CD4-positive, alpha-beta T cell treated with Interleukin-4 for 1 hour (primary cell): ENCODE data around the gene ZNF177.
A peak's percentile ranks its signal among the peaks of the same experiment; 100 is the strongest.

Experiments
- DNase-seq, 2 donors: peaks; one replicate each; pipeline ENCODE4 v3.0.0-alpha.2; 2020 to 2022

ZNF177 gene

DNA sequence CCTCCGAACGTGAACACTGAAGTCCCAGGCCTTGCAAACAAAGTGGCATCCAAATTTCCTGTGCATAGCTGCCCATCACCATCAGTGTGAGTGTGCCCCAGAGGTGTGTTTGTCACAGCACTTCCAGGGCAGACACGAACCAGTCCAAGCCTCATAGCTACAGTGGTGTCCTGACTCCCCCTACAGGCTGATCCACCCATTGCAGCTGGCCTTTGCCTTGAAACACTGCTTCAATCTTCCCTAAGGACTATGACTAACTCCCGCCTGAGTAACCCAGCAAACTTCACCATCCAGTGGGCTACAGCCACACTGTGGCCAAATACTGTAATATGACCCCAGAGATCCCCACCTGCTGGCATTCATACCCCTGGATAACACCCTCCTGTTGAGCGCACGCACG lies 68.7 kb downstream of the ZNF177 start:
- peak; percentile 30 to 61 for DNase-seq
